Kidney (tissue), 14 donors: Measurements from ENCODE around the gene RAB34. TPM values are rescaled to one million over a fixed set of nuclear protein-coding genes. Genes with fewer than 3 reads are reported as not detected.

Experiments used
- DNase-seq, 5 donors: peaks; one replicate each; pipeline ENCODE4 v3.0.0-alpha.2; 2013 to 2020
- FAIRE-seq: peaks from 2 replicates; lab custom pipeline; 2012; peaks lifted over from hg19 to GRCh38; lab: Jason Lieb, UNC
- H3K27ac ChIP-seq, 2 donors: one replicate each; pipeline ENCODE4 v1.7.0; 2013; ENCODE audit warnings: low read depth in 2 of 2, low read length in 2 of 2, inconsistent platforms in 1 of 2
- H3K27me3 ChIP-seq: one replicate; pipeline ENCODE4 v1.7.1; 2013; ENCODE audit warnings: low read length, inconsistent platforms; ENCODE audit not compliant: control insufficient read depth, insufficient read depth
- H3K36me3 ChIP-seq, 3 donors: one replicate each; pipeline versions ENCODE4 v1.7.0 to v1.7.1; 2013; ENCODE audit warnings: low read length in 3 of 3, control low read depth in 1 of 3, inconsistent platforms in 1 of 3; ENCODE audit not compliant: insufficient read depth in 3 of 3, control insufficient read depth in 2 of 3
- H3K4me1 ChIP-seq, 3 donors: one replicate each; pipeline versions ENCODE4 v1.7.0 to v1.7.1; 2013; ENCODE audit warnings: low read length in 3 of 3, inconsistent platforms in 1 of 3, low read depth in 1 of 3; ENCODE audit not compliant: control insufficient read depth in 2 of 3, insufficient read depth in 2 of 3
- H3K4me3 ChIP-seq, 3 donors: one replicate each; pipeline versions ENCODE4 v1.7.0 to v1.8.1; 2013; ENCODE audit warnings: low read length in 3 of 3, control low read depth in 1 of 3, inconsistent platforms in 1 of 3
- H3K9ac ChIP-seq, 3 donors: one replicate each; pipeline versions ENCODE4 v1.7.0 to v1.7.1; 2013; ENCODE audit warnings: low read length in 3 of 3, control low read depth in 1 of 3, inconsistent platforms in 1 of 3
- H3K9me3 ChIP-seq, 3 donors: one replicate each; pipeline versions ENCODE4 v1.7.0 to v1.7.1; 2013; ENCODE audit warnings: low read length in 3 of 3, control low read depth in 1 of 3, inconsistent platforms in 1 of 3; ENCODE audit not compliant: control insufficient read depth in 2 of 3, insufficient read depth in 1 of 3
- CTCF ChIP-seq: IDR thresholded peaks from 3 replicates; pipeline ENCODE4 v1.5.1; 2012; ENCODE audit warnings: mild to moderate bottlenecking, moderate library complexity, borderline replicate concordance; ENCODE audit not compliant: insufficient read depth; ENCODE audit errors: extremely low read depth
- intact Hi-C: fragments of 100-400 bp; cut with DNase I; formaldehyde crosslinking; loops from one replicate; pipeline ENCODE4 v1.11.1; 2022
- polyA plus RNA-seq: library from polyadenylated mRNA; stranded (reverse); fragments of 350-450 nt; fragmentation: Illumina TruSeq; extraction: RNeasy Lipid Tissue Mini Kit (QIAGEN cat#74804); gene quantifications from one replicate; pipeline ENCODE4 v1.2.3, GENCODE V29; 2014; ENCODE audit warnings: low read depth, low replicate concordance; ENCODE audit not compliant: insufficient read depth
- total RNA-seq: library from RNA; stranded (reverse); fragmentation: NEBNext Ultra II Directional; extraction: Animal tissue kit (Norgen Biotek cat#: 25700); gene quantifications from one replicate; pipeline ENCODE4 v1.2.1, GENCODE V29; 2021
- donor health status: control.
- donor health status: control.
- donor health status: control.
- donor health status: control.
- donor health status: control.
- donor health status: DM: yes; HTN: yes; CAD: no.
- donor health status: Normal renal cell carcinoma (clear cell type).

Gene RAB34
- total and polyA plus RNA-seq, 2 donors from 2014 or later, result 119 to 128 TPM

DNA sequence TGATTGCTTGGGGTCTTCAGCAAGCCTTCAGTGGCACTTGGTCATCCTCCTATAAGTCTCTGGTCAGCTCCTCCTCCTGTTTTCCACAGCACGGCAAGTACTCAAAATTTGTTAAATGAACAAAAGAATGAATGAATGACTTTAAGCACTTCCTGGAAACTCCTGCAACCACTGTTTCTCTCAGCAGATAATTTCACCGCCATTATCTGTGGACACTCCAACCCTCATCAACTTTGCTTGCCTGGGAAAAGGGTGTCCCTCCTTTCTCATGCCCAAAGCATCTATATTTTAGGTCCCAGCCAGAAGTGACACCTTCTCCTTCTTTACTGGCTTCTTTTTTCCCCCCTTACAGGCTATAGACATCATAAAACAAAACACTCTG, 10.3 kb downstream of the RAB34 start:
- H3K9ac ChIP-seq, result no peak overlapping the region
- intact Hi-C loops, result no loop called here
- H3K27me3 ChIP-seq, result no peaks in the 10 kb centered on the region
- no peak for DNase-seq
- no peak overlapping the region for H3K4me3 ChIP-seq
- TF ChIP-seq CTCF, result no peak
- no peak overlapping the region for H3K27ac ChIP-seq
- H3K36me3 ChIP-seq, result peaks cover 0 to 8% (median 6%) of the 10 kb centered on the region in 3 donors
- no peak for FAIRE-seq
- H3K9me3 ChIP-seq, result no peaks in the 10 kb centered on the region
- peaks cover 0 to 5% (median 0%) of the 10 kb centered on the region in 3 donors for H3K4me1 ChIP-seq

DNA sequence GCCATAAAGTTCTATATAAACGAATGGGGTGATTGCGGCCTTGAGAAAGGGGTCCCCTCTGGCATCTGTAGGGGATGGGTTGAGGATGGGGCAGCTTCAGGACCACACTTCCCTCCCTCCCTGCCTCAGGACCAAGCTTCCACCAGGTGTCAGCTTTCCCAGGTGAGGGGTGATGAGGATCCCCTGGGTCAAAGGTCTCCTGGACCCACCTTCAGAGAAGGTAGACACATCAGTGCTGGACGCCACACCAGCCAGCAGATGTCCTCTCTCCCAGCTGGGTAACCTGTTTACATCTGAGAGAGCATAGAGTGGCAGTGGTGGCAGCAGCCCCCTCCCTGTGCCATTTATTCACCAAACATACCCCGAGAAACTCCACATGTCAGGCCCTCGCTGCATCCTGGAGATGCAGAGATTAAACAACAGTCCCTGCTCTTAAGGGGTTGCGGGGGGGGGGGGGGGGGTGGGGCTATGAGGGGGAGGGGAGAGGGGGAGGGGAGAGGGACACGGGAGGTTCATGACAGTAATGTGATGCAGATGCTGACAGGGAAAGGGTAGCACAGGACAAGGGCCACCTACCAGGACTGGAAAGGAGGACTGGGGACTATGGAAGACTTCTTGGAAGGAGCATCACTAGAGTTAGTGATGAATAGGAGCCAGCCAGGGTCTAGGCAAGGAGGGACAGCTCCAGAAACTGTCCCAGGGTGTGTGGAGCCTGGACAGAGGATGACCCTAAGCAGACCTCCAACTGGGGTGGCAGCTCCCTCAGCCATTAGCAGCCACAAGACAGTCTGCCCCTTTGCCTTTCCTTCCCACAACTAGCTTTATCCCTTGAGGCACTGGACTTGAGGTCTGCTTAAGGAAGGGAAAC, 11.0 kb downstream of the RAB34 start:
- H3K9me3 ChIP-seq, result no peaks in the 10 kb centered on the region
- H3K27me3 ChIP-seq, result no peaks in the 10 kb centered on the region
- FAIRE-seq, result no peak

DNA sequence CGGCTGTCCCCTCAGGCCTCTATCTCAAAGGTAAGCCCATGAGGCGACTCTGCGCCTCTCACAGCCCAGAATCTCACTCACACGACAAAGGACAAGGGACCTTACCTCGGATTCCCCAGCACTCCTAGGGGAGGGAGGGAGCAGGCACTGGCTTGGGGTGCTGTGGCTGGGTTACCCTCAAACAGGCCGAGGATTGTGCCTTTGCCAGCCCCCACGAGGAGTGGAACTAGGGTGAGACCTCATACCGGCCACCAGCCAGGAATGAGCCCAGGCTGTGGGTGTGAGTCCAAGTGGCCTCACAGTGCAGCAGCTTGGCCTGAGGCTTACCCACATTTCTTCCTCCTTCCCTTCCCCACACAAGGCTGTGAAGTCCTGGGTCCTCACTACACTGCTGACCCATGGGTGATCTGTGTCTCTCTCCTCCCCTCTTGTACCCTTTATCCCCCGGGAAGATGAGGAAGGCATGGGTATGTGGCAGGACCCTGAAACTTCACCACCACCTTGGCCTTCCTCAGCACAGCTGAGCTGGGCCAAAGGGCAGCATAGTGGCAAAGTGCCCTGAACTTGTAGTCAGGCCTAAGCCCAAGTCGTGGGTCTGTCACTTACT, 11.8 kb downstream of the RAB34 start:
- intact Hi-C loops, result no loop called here
- no peak overlapping the region for H3K27ac ChIP-seq
- no peaks in the 10 kb centered on the region for H3K9me3 ChIP-seq
- no peak overlapping the region for H3K4me3 ChIP-seq
- no peaks in the 10 kb centered on the region for H3K4me1 ChIP-seq
- no peak for FAIRE-seq
- no peak overlapping the region for H3K9ac ChIP-seq
- no peak for TF ChIP-seq CTCF
- DNase-seq, result no peak
- H3K27me3 ChIP-seq, result no peaks in the 10 kb centered on the region
- peaks cover 0 to 22% (median 19%) of the 10 kb centered on the region in 3 donors for H3K36me3 ChIP-seq

More for the DNA sequence above, 11.0 kb downstream of the RAB34 start:
- intact Hi-C loops, result no loop called here
- Histone ChIP-seq H3K4me3 (no peak overlapping the region), H3K36me3 (peaks cover 0 to 13% (median 11%) of the 10 kb centered on the region in 3 donors), H3K9ac (no peak overlapping the region), H3K4me1 (peaks cover 0 to 3% (median 0%) of the 10 kb centered on the region in 3 donors), H3K27ac (no peak overlapping the region)
- TF ChIP-seq CTCF, result no peak
- DNase-seq, result peak in 1 of 5 donors; percentile 15
